Activated naive CD4-positive, alpha-beta T cell treated with anti-CD3 and anti-CD28 coated beads, Interleukin-2, amount 50 U/mL, for 72 hours (primary cell): Measurements from ENCODE around the gene BRSK2. TPM values are rescaled to one million over a fixed set of nuclear protein-coding genes. Genes with fewer than 3 reads are reported as not detected.

ENCODE experiments used
- ATAC-seq, 2 donors: fragments of 150-1000 bp; cut with Tn5 transposase; 2 replicates each; pipeline ENCODE4 v1.10.0; 2021; ENCODE audit warnings: mild to moderate bottlenecking in 2 of 2, moderate library complexity in 2 of 2
- DNase-seq, 2 donors: peaks; one replicate each; pipeline ENCODE4 v3.0.0; 2021 to 2022; ENCODE audit warnings: low spot score in 2 of 2
- H3K27ac Mint-ChIP-seq, 2 donors: one replicate each; pipeline ENCODE4 v1.8.0; 2022; ENCODE audit warnings: mild to moderate bottlenecking in 2 of 2, mixed read lengths in 2 of 2
- H3K36me3 Mint-ChIP-seq, 2 donors: one replicate each; pipeline ENCODE4 v1.8.0; 2022; ENCODE audit warnings: mixed read lengths in 2 of 2
- H3K9me3 Mint-ChIP-seq, 2 donors: one replicate each; pipeline ENCODE4 v1.8.0; 2022; ENCODE audit warnings: mixed read lengths in 2 of 2
- total RNA-seq, 2 donors: library from RNA; stranded (reverse); gene quantifications; one replicate each; pipeline ENCODE4 v1.2.3, GENCODE V29; 2022

Gene BRSK2
- total RNA-seq, 2 donors from 2014 or later, result 0.45 to 1.3 TPM

DNA sequence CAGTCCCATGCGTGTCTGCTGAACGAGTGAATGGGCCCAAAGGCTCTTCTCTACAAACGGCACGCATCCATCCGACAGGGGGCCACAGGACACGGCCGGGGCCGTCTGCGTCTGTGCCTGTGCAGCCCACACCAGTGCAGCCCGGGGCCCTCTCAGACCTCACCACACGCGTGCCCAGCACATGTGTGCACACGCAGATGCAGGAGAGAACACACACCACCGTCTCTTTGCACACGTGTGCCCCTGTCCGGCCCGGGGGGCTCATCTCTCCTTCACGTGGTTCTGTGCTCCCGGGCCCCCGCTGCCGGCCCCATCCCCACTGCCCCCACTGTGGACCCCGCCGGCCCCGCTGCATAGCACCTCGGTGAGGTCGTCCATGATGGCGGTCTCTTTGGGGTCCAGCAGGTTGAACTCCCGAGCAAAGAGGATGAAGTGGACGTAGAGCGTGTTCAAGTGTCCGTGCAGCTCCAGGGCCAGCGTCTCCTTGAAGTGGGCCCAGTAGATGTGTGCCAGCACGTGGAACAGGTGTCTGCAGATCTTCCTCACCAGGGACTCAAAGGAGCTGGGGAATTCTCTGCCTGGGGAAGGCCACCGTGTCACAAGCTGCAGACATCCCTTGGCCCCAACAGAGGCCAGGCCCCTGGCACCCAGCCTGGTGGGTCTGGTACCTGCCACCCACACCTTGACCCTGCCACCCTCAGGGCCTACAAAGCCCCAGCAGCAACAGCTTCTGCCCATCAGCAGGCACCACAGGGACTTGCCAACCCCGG, 80.4 kb downstream of the BRSK2 start:
- H3K36me3 Mint-ChIP-seq, result no peaks in the 10 kb centered on the region
- ATAC-seq, result no peak
- DNase-seq, result no peak
- H3K27ac Mint-ChIP-seq, result no peak overlapping the region
- H3K9me3 Mint-ChIP-seq, result no peaks in the 10 kb centered on the region

DNA sequence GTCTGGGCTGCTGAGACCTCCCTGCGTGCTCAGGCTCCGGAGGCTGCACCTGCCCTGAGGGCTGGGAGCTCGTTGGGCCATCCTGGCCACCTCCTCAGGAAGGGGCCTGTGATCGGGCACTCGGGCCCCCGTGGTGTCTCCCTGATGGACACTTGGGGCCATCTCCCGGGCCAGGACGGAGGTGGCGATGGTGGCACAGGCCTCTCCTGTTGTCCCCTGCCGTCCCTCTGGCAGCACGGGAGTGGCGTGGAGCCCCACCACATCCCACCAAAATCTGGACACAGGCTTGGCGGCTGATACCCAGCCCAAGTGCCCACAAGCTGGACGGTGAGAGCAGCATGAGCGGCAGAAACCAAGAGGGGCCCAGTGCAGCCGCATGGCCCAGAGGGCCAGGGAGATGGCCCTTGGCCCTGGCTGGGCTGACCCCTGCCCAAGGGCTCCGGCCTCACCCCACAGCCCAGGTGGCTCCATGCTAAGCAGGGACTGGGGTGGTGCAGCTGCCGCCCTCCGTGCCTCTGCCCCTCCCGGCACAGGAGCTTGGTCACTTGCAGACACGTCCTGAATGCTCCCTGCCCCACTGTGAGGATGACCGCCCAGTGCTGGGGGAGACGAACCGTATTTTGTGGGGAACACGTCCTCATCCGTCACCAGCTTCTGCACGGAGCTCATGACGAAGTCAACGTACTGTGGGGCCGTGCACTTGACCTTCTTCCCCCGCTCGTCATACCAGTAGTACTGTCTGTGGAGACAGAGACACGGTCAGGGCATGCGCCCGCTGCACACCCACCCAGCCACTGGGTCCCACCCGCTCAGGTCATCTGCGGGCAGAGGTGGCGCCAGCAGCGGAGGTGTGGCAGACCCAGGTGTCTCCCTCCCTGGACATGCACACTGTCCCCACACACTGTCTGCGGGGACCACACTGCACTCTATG, 81.2 kb downstream of the BRSK2 start:
- ATAC-seq (no peak), DNase-seq (no peak)
- no peak overlapping the region for H3K27ac Mint-ChIP-seq
- H3K9me3 Mint-ChIP-seq, result no peaks in the 10 kb centered on the region
- no peaks in the 10 kb centered on the region for H3K36me3 Mint-ChIP-seq

DNA sequence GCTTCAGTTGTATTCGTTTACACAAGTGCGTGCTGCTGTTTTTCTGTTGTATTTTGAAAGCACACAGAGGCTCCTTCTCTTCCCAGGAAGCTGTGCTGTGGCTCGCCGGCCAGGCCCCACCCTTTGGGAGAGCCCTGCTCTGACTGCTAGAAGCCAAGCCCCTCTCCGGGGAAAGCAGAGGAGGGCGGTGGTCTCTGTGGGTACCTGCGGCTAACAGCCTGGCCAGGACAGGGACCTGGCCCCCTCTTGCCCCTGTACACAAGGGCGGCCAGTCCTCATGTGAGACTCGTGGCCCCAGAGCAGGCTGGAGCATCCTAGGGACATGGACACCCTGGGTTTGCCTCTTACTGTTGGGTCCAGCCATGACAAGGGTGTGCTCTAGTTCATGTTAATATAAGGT, 82.0 kb downstream of the BRSK2 start:
- no peaks in the 10 kb centered on the region for H3K9me3 Mint-ChIP-seq
- DNase-seq, result no peak
- no peaks in the 10 kb centered on the region for H3K36me3 Mint-ChIP-seq
- H3K27ac Mint-ChIP-seq, result no peak overlapping the region
- no peak for ATAC-seq

DNA sequence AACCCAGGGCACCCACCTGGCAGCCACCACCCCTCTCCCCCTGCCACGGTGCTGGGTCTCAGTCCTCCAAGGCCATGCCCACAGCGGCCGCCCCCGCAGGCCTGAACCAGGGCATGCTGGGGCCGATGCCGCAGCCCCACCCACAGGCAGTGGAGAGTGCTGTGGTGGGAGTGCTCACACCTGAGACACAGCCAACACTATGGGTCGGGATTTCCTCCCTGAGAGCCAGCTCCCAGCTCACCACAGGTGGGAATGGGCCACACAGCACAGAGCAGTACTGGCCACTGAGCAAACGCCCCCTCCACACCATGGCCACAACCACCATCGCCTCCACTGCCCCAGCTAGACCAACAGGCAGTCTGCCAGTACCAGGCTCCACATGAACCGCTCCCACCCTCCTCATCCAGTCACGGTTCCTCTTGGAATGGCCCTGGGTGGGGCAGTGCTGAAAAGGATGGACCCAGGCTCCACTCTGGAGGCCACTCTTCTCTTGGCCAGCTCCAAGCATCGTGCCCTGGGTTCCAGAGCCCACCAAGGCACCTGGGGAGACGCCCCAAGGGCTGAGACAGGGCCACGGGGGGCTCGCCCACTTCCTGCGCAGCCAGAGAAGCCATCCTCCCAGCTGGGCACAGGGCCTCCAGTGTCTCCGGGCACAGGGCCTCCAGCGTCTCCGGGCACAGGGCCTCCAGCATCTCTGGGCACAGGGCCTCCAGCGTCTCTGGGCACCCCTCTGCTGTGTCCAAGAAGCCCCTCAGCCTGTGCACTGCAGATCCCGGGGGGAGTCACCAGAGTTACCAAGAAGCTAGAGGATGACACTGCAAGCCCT, 82.7 kb downstream of the BRSK2 start:
- Mint-ChIP-seq H3K36me3 (no peaks in the 10 kb centered on the region), H3K9me3 (no peaks in the 10 kb centered on the region), H3K27ac (no peak overlapping the region)
- no peak for ATAC-seq
- DNase-seq, result no peak

DNA sequence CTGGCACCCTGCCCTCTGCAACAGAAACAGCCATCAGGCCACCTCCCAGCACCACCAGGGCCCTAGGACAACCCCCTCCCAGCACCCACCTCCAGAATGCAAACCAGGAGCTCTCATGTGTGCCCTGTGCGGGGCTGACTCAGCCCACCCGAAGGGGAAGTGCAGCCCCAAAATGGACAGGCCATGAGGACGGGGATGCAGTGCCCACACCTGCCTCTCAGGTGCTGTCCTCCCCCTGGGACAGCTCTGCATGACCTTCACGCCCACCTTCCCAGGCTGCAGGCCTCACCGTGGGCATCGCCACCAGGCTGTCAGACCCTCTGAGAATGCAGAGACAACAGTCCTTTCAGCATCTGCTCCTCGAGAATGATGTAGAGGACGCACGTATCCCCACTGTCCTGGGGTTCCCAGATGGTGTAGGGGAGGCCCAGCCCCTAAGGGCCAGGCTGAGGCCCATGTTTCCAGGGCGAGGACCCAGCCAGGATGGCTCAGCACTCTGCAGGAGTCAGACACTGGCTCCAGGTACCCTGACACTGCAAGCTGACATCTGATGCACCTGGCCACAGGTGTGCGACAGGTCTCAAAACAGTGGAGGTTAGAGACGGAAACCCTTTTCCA, 83.4 kb downstream of the BRSK2 start:
- ATAC-seq (no peak), DNase-seq (no peak)
- Mint-ChIP-seq H3K36me3 (no peaks in the 10 kb centered on the region), H3K27ac (peak overlapping the region in 1 of 2 donors; percentile 5), H3K9me3 (no peaks in the 10 kb centered on the region)

DNA sequence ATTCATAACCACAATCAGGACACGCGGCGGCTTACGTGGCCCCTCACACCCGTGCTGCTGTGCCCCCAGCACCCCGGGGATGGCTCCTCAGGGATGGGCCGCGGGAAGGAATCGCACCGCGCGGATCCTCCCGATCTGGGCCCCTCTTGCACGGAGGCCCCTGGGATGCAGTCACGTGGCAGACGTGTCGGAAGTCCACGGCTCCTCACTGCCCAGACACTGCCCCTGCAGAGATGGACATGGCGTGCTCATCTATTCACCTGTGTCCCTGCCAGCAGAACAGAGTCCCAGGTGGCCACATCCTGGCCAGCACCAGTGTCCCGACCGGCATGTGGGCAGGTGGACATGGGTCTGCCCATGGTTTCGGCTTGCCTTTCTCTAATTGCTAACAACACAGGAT, 84.1 kb downstream of the BRSK2 start:
- Mint-ChIP-seq H3K36me3 (no peaks in the 10 kb centered on the region), H3K27ac (peak overlapping the region in 1 of 2 donors; percentile 5), H3K9me3 (no peaks in the 10 kb centered on the region)
- DNase-seq (no peak), ATAC-seq (no peak)

DNA sequence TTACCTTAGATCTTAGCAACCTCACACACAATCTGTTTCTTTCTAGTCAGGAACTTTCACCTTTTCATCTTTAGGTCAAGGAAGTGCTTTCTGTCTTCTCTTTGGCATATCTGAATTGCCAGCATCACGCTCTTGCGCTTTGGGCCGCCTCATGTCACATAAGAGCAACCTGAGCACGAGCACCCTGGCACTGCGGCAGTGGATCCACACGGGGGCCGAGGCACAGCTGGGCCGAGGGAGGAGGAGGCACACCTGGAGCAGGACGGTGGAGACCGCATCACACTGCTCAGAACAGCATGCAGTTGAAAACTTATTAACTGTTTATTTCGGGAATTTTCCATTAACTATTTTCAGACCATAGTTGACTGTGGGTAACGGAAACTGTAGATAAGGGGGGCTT, 86.1 kb downstream of the BRSK2 start:
- no peaks in the 10 kb centered on the region for H3K9me3 Mint-ChIP-seq
- DNase-seq (no peak), ATAC-seq (no peak)
- no peaks in the 10 kb centered on the region for H3K36me3 Mint-ChIP-seq
- no peak overlapping the region for H3K27ac Mint-ChIP-seq

DNA sequence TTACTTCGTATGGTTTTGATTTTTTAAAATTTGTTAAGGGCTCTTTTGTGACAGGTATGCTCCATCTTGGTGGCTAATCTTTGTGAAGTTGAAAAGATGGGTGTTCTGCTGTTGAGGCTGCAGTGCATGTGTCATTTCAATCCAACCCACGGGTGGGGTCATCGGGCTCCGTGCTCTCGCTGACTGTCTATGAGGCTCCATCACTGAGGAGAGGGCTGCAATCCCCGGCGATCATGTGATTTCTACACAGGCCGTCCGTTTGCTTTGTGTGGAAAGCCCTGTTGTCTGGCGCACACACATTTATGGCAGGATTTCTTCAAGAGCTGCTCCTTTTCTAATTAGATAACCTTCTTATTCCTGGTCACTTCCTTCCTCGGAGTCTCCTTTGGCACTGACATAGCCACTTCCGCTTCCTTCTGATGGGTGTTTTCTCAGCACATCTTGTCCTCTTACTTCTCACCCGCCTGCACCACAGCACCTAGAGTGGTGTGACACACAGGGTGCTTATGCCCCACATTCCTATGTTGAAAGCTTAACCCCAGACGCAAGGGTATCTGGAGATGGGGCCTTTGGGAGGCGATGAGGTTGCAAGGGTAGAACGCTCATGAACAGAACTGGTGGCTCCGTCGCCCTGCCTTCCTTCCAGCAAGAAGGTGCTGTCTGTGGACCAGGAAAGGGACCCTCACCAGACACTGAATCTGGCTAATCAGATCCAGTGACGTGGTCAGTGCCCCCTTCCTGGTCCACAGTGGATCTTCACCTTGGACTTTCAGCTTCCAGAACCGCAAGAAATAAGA, 87.4 kb downstream of the BRSK2 start:
- Mint-ChIP-seq H3K27ac (no peak overlapping the region), H3K9me3 (no peaks in the 10 kb centered on the region), H3K36me3 (no peaks in the 10 kb centered on the region)
- DNase-seq, result no peak
- ATAC-seq, result no peak

DNA sequence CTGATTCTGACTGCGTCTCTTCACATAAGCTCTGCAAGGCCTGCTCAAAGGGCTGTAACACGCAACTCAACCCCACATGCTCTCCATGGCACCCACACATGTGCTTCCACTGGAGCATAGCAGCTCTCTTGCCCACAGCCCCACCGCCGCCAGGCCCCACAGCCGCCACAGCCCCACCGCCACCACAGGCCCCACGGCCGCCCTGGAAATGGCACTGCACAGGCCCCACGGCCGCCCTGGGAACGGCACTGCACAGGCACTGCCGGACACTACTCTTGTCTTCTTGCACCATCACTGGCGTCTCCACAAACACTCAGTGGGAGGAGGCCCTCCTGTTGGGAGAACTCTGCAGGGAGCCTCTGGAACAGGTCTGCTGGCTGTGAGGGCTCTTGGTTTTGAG, 88.3 kb downstream of the BRSK2 start:
- H3K9me3 Mint-ChIP-seq, result no peaks in the 10 kb centered on the region
- DNase-seq, result no peak
- no peak overlapping the region for H3K27ac Mint-ChIP-seq
- ATAC-seq, result no peak
- H3K36me3 Mint-ChIP-seq, result no peaks in the 10 kb centered on the region

DNA sequence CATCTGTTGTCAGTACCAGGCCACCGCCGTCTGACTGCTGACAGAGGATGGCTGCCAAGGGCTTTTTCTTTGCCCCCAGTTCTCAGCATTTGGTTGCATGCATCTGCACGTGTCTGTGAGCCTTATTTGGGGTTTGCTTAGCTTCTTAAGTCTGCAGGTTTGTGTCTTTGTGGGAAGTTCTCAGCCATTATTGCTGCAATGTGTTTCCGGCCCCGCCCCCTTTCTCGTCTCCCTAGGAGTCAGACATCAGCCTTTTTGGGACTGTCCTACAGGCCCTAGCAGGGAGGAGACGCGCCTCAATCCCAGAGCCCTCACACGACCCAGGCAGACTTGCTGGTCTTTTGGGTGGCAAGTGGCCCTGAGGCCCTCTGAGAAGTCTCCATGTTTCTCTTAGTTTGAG, 88.8 kb downstream of the BRSK2 start:
- no peak for ATAC-seq

DNA sequence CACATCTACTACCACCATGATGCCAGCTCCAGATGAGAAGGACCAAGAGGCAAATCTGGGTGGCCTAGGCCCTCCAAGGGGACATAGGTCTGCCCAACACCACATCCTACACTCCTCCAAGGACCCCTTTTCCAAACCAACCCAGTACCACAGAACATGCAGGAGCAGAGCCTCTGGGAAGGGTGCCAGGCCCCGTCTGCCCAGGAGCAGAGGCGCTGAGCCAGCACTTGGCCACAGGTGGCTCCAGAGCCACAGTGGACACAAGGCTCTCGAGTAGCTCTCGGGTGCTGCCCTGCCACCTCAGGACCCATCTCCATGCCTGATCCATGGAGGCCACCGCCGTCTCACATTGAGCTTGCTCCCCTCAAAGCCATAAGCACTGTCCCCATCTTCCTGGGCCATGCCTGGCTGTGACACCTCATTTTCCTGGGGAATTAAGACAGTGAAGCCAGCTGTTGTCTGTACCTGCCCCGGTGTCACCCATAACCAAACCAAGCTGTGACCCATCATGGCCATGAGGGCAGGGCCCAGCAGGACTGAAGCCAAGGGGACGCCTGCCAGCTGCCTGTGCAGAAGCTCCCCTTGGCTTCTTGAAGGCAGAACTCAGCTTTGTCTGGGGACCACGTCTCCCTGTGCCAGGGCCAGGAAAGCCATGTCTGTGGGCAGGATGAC, 89.4 kb downstream of the BRSK2 start:
- Mint-ChIP-seq H3K9me3 (no peaks in the 10 kb centered on the region), H3K27ac (no peak overlapping the region), H3K36me3 (no peaks in the 10 kb centered on the region)
- DNase-seq (no peak), ATAC-seq (no peak)

More for the DNA sequence above, 88.8 kb downstream of the BRSK2 start:
- Mint-ChIP-seq H3K9me3 (no peaks in the 10 kb centered on the region), H3K27ac (no peak overlapping the region), H3K36me3 (no peaks in the 10 kb centered on the region)
- no peak for DNase-seq

DNA sequence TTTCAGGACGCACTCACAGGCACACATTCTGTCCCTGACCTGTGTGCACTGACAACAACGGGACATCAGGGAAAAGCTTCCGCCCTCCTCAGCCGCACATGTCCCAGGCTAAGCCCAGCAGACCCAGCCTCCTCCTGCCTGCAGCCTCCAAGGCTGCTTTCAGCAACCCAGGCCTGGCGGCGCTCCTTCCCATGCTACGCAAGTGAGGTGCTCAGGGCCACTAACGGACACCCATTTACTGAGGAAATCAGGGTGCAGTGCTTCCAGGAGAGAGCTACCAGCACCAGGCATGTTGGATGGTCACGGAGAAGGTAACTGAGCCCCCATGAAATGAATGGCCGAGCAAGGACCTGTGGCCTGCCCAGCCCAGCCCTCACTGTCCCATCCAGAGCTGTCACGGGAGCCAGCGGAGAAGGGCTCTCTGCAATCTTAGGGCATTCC, 90.0 kb downstream of the BRSK2 start:
- H3K27ac Mint-ChIP-seq, result peak overlapping the region in 1 of 2 donors; percentile 33
- DNase-seq (no peak), ATAC-seq (no peak)
- H3K9me3 Mint-ChIP-seq, result no peaks in the 10 kb centered on the region
- H3K36me3 Mint-ChIP-seq, result no peaks in the 10 kb centered on the region

DNA sequence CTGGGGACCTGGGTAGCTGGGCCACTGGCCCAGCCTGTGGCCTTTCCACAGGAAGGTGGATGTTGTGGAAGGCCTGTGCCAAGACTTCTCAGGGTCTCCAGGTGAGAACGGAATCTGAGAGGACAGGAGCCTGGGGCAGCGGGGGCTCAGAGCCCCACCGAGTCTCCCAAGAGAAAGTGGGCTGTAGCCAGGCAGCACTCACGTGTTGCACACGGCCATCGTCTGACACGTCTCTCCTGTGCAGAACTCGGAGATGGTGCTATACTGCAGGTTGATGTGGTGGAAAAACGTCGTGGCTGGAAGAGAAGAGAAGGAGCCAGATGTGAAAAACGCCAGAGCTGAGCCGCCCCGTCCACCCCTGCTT, 90.4 kb downstream of the BRSK2 start:
- Mint-ChIP-seq H3K9me3 (no peaks in the 10 kb centered on the region), H3K36me3 (no peaks in the 10 kb centered on the region), H3K27ac (peak overlapping the region; percentile 33 to 44)
- ATAC-seq, result no peak
- no peak for DNase-seq

DNA sequence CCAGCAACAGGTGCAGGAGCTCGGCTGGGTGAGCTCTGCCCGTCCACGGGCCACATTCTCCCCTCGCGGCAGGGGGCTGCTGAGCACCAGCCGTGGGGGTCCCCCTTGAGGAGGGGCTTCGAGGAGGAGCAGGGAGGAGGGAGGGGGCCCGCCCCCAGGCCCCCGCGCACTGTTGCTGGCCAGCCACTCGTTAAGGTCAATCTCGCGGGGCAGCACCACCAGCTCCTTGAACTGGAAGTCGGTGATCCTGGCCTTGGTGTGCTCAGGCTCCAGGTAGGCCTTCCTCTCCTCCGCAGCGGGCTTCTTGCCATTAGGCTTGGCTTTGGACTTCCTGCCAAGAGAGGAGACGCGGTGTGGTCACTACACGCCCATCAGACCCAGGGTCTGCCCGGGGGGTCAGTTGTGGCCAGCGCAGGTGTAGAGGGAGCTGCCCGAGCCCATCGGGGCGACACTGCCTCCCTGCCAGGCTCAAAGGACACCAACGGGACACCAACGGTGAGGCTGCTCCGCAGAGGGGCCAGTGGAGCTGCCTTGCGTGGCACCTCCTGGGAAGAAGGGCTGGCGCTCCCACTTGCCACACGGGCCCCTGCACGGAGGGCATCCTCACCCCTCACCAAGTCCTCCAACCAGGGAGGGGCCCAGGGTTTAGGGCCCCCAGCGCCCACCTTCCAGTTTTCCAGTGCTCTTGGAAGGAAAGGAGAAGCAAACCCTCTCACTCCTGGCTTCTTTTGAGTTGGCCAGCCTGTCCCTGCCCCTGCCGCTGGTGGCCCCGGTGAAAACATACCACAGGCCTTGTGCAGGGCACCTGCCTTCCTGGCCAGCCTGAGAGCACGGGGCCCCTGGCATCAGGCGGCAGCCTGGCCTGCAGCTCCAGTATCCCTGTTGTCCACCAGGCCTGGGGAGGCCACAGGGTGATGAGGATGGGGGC, 91.1 kb downstream of the BRSK2 start:
- ATAC-seq, result no peak
- DNase-seq, result no peak
- H3K36me3 Mint-ChIP-seq, result no peaks in the 10 kb centered on the region
- no peak overlapping the region for H3K27ac Mint-ChIP-seq
- H3K9me3 Mint-ChIP-seq, result no peaks in the 10 kb centered on the region

DNA sequence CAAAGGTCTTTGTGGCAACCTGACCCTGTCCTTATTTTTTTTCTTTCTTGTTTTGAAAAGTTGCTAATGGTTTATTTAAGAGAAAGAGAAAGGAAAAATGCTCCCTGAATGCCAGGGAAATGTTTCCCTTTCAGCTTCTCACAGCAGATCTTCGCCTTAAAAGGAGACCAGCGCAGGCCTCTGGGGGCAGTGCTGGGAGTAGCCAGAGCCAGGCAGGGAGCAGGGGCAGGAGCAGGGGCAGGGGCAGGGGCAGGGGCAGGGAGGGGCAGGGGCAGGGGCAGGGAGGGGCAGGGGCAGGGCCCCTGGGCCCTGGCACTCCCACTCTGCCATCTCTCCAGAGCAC, 91.7 kb downstream of the BRSK2 start:
- Mint-ChIP-seq H3K9me3 (no peaks in the 10 kb centered on the region), H3K36me3 (no peaks in the 10 kb centered on the region), H3K27ac (no peak overlapping the region)
- ATAC-seq (peak in 1 of 2 donors; percentile 11), DNase-seq (no peak)
